Suprapubic skin (tissue), 3 donors: ENCODE data around the gene ATF7IP2.

Experiments
- POLR2A ChIP-seq, 2 donors: fragments of 450-650 bp; IDR thresholded peaks; one replicate each; pipeline ENCODE4 v1.6.1; 2017; ENCODE audit warnings: antibody characterized with exemption in 2 of 2, mild to moderate bottlenecking in 2 of 2, moderate library complexity in 2 of 2
- TF ChIP-seq, protein P1 (sequence below), 2 donors: fragments of 200-600 bp in 1 of 2; fragments of 450-650 bp in 1 of 2; sonication (generic) in 1 of 2; IDR thresholded peaks; one replicate each; pipeline ENCODE4 v1.5.1; 2016 to 2019; ENCODE audit warnings: antibody characterized with exemption in 2 of 2, mild to moderate bottlenecking in 1 of 2, moderate library complexity in 1 of 2

DNA sequence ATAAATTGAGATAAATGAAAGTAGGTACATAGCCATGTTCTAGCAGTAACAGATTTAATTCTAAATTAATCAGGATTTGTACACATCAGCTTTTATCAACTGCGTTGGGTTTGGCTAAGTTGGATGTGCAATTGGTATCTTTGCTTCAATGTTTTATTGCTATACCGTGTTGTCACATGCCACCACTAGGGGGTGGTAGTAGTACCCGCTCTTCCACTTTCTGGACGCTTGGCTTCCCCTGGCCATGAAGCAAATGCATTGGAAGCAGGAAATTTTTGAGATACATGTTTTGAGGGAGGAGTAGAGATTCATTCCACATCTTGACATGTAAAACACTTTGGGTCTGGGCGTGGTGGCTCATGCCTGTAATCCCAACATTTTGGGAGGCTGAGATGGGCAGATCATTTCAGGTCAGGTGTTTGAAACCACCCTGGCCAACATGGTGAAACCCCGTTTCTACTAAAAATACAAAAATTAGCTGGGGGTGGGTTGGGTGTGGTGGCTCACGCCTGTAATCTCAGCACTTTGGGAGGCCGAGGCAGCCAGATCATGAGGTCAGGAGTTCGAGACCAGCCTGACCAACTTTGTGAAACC lies 135.9 kb downstream of the ATF7IP2 start:
- no peak for TF ChIP-seq POLR2A (IDR thresholded peaks at IDR 0.05)
- TF ChIP-seq, protein P1, sequence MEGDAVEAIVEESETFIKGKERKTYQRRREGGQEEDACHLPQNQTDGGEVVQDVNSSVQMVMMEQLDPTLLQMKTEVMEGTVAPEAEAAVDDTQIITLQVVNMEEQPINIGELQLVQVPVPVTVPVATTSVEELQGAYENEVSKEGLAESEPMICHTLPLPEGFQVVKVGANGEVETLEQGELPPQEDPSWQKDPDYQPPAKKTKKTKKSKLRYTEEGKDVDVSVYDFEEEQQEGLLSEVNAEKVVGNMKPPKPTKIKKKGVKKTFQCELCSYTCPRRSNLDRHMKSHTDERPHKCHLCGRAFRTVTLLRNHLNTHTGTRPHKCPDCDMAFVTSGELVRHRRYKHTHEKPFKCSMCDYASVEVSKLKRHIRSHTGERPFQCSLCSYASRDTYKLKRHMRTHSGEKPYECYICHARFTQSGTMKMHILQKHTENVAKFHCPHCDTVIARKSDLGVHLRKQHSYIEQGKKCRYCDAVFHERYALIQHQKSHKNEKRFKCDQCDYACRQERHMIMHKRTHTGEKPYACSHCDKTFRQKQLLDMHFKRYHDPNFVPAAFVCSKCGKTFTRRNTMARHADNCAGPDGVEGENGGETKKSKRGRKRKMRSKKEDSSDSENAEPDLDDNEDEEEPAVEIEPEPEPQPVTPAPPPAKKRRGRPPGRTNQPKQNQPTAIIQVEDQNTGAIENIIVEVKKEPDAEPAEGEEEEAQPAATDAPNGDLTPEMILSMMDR (IDR thresholded peaks at IDR 0.05), result peak; percentile 36 to 68
